ENCODE results near the gene PRSS35. TPM values are rescaled to one million over a fixed set of nuclear protein-coding genes. Genes with fewer than 3 reads are reported as not detected.
"Not testable (repeated sequence)": the region's sequence is repeated elsewhere in the genome, so short reads cannot be mapped to it uniquely, and the experiment has no call there.

The PRSS35 gene
- total and polyA plus RNA-seq, 8 donors = 0.86 to 93.0 (median 44.8) TPM

DNA sequence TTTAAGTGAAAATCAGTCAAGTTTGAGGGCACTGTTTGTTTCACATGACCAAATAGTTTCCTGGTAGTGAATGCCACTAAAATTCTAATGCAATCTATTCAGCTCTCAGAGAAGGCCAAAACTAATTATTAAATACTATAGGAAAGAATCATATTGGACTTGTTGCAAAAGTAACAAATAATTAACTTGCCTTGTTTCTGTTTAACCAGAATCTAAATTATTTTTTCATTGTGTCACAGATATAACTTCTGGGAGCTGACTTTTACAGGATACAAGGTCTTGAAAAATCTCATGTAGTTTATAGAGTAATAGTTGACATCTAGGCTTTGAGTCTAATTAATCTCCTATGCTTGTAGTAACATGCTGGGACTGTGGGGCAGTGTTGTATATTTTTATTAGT lies 44.5 kb downstream of the PRSS35 start:
- TF ChIP-seq, protein P1, sequence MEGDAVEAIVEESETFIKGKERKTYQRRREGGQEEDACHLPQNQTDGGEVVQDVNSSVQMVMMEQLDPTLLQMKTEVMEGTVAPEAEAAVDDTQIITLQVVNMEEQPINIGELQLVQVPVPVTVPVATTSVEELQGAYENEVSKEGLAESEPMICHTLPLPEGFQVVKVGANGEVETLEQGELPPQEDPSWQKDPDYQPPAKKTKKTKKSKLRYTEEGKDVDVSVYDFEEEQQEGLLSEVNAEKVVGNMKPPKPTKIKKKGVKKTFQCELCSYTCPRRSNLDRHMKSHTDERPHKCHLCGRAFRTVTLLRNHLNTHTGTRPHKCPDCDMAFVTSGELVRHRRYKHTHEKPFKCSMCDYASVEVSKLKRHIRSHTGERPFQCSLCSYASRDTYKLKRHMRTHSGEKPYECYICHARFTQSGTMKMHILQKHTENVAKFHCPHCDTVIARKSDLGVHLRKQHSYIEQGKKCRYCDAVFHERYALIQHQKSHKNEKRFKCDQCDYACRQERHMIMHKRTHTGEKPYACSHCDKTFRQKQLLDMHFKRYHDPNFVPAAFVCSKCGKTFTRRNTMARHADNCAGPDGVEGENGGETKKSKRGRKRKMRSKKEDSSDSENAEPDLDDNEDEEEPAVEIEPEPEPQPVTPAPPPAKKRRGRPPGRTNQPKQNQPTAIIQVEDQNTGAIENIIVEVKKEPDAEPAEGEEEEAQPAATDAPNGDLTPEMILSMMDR (IDR thresholded peaks at IDR 0.05) = no peak
- ATAC-seq = no peak
- Histone ChIP-seq H3K27me3 (no peaks in the 10 kb centered on the region), H3K4me1 (no peaks in the 10 kb centered on the region), H3K4me3 (no peak overlapping the region), H3K36me3 (no peaks in the 10 kb centered on the region), H3K9me3 (no peaks in the 10 kb centered on the region), H3K27ac (no peak overlapping the region)
- intact Hi-C loops (cut with DNase I) = no loop called here
- no peak for DNase-seq

DNA sequence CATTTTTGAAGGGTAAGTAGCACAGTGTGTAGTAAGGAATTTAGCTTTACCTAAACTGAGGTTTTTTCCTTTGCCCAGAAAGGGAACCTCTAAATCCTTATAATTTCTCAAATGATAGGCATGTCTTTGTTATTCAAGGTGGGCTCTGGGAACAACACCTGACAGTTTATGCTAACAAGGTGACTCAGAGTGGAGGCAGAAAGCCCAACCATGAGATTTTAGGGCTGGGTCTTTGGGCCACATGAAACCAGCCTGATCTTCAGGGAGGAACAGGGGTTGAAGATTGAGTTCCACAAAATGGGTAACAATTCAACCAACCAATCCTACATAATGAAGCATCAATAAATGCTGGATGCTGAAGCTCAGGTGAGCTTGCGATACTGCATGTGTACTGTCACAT lies 46.6 kb downstream of the PRSS35 start:
- H3K4me1 ChIP-seq = no peaks in the 10 kb centered on the region
- H3K27me3 ChIP-seq = no peaks in the 10 kb centered on the region
- no peak overlapping the region for H3K27ac ChIP-seq
- no peak for ATAC-seq
- no peak overlapping the region for H3K4me3 ChIP-seq
- DNase-seq = no peak
- H3K9me3 ChIP-seq = no peaks in the 10 kb centered on the region
- TF ChIP-seq, protein P1 (IDR thresholded peaks at IDR 0.05) = no peak
- intact Hi-C loops (cut with DNase I) = no loop called here
- no peaks in the 10 kb centered on the region for H3K36me3 ChIP-seq

DNA sequence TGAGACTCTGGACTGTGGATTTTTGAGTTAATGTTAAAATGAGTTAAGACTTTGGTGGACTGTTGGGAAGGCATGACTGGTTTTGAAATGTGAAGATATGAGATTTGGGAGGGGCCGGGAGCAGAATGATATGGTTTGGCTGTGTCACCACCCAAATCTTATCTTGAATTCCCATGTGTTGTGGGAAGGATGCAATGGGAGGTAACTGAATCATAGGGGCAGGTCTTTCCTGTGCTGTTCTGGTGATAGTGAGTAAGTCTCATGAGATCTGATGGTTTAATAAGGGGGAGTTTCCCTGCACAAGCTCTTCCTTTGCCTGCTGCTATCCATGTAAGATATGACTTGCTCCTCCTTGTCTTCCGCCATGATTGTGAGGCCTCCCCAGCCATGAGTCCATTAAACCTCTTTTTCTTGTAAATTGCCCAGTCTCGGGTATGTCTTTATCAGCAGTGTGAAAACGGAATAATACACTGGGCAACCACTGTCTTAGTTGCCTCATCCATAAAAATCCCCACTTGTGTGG lies 59.4 kb downstream of the PRSS35 start:
- intact Hi-C loops (cut with DNase I); H3K36me3 ChIP-seq; H3K4me1 ChIP-seq; H3K4me3 ChIP-seq; ATAC-seq; H3K27me3 ChIP-seq; H3K27ac ChIP-seq; DNase-seq; H3K9me3 ChIP-seq: not testable (repeated sequence)

DNA sequence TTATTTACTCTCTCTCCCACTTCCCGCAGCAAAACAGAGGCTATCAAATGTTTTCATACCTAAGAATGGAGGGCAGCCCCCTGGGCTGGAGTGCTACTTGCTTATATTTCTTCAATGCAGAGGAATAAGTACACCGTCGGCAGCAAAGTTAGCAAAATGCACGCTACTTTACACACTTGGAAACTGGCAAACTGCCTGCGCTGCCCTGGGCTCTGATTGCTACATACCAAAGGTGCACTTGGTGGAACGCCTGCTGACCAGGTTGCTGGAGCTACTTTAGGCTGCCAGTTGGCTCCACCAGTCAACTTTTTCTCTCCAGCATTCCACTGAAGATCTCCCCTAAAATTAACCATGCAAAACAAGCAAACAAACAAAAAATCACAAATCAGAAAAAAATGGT lies 62.4 kb downstream of the PRSS35 start:
- H3K9me3 ChIP-seq = no peaks in the 10 kb centered on the region
- H3K4me3 ChIP-seq = no peak overlapping the region
- no peaks in the 10 kb centered on the region for H3K27me3 ChIP-seq
- H3K4me1 ChIP-seq = no peaks in the 10 kb centered on the region
- intact Hi-C loops (cut with DNase I) = no loop called here
- no peaks in the 10 kb centered on the region for H3K36me3 ChIP-seq
- ATAC-seq (no peak), DNase-seq (peak in 1 of 4 donors; percentile 45)
- H3K27ac ChIP-seq = no peak overlapping the region
- TF ChIP-seq, protein P1 (IDR thresholded peaks at IDR 0.05) = no peak

Other genes with a start within 250 kb of the PRSS35 start
- 10 to 100 TPM; 22.6 to 30.7 TPM for gene ME1, start 81.5 kb upstream of the PRSS35 start, total RNA-seq
- 10 to 100 TPM in 5 of 6 donors, 1 to 10 TPM in 1; 8.9 to 15.8 (median 11.8) TPM for gene ME1, start 81.5 kb upstream of the PRSS35 start, polyA plus RNA-seq (ENCODE audit: insufficient read length in 6 of 6)
- gene SNAP91, start 196.6 kb downstream of the PRSS35 start, total RNA-seq = under 1 TPM; 0.05 to 0.20 TPM
- gene SNAP91, start 196.6 kb downstream of the PRSS35 start, polyA plus RNA-seq (ENCODE audit: insufficient read length in 6 of 6) = 1 to 10 TPM in 4 of 6 donors, under 1 TPM in 2; 0.69 to 1.5 (median 1.2) TPM